CD4-positive, alpha-beta T cell treated with Interleukin-17A for 4 hours (primary cell): ENCODE measurements around the gene SH2D2A.

Experiments
- DNase-seq: peaks from one replicate; pipeline ENCODE4 v3.0.0-alpha.2; 2020; ENCODE audit warnings: mixed read lengths

SH2D2A gene

GRCh38 chr1:156816561-156817328, at the start of gene SH2D2A:
Gene SH2D2A (minus strand): TSS chr1:156816848. CDS start chr1:156816708, 140 bp downstream.
- peak; percentile 93 for DNase-seq

GRCh38 chr1:156865865-156866248, 49.2 kb upstream of the SH2D2A start:
- DNase-seq: no peak

- DNase-seq: no peak
These were observed 48.6 kb upstream of the SH2D2A start for GRCh38 chr1:156865258-156865657.

GRCh38 chr1:156864796-156865195, 48.1 kb upstream of the SH2D2A start:
- no peak for DNase-seq

GRCh38 chr1:156863631-156864030, 47.0 kb upstream of the SH2D2A start:
- DNase-seq: no peak

- DNase-seq: no peak
These were observed 46.5 kb upstream of the SH2D2A start for GRCh38 chr1:156862997-156863599.

GRCh38 chr1:156862584-156862983, 45.9 kb upstream of the SH2D2A start:
- DNase-seq: no peak

- DNase-seq: peak; percentile 70
These were observed 44.2 kb upstream of the SH2D2A start, which contains the start of gene NTRK1 for GRCh38 chr1:156860628-156861423. Gene NTRK1 (plus strand): TSS chr1:156860865. CDS start chr1:156860935, 70 bp downstream.

GRCh38 chr1:156860113-156860627, 43.5 kb upstream of the SH2D2A start:
- DNase-seq: peak; percentile 71

GRCh38 chr1:156859523-156860112, 43.0 kb upstream of the SH2D2A start:
- peak; percentile 26 for DNase-seq

GRCh38 chr1:156858959-156859522, 42.4 kb upstream of the SH2D2A start, which contains the start of gene INSRR:
Gene INSRR (minus strand): TSS chr1:156859117. CDS start chr1:156858621, 496 bp downstream.
- no peak for DNase-seq

- DNase-seq: no peak
These were observed 41.9 kb upstream of the SH2D2A start for GRCh38 chr1:156858555-156858956.

- DNase-seq: no peak
These were observed 40.9 kb upstream of the SH2D2A start for GRCh38 chr1:156857532-156857931.

- no peak for DNase-seq
These were observed 39.7 kb upstream of the SH2D2A start for GRCh38 chr1:156856282-156856785.

- no peak for DNase-seq
These were observed 38.0 kb upstream of the SH2D2A start for GRCh38 chr1:156854634-156855033.

GRCh38 chr1:156853761-156854160, 37.1 kb upstream of the SH2D2A start:
- no peak for DNase-seq

- no peak for DNase-seq
These were observed 35.8 kb upstream of the SH2D2A start for GRCh38 chr1:156852418-156852874.

GRCh38 chr1:156851779-156852417, 35.2 kb upstream of the SH2D2A start:
- DNase-seq: no peak

GRCh38 chr1:156849151-156849496, 32.5 kb upstream of the SH2D2A start:
- no peak for DNase-seq

GRCh38 chr1:156848461-156849150, 32.0 kb upstream of the SH2D2A start:
- peak; percentile 93 for DNase-seq
